ENCODE measurements around the gene FADS6.

DNA sequence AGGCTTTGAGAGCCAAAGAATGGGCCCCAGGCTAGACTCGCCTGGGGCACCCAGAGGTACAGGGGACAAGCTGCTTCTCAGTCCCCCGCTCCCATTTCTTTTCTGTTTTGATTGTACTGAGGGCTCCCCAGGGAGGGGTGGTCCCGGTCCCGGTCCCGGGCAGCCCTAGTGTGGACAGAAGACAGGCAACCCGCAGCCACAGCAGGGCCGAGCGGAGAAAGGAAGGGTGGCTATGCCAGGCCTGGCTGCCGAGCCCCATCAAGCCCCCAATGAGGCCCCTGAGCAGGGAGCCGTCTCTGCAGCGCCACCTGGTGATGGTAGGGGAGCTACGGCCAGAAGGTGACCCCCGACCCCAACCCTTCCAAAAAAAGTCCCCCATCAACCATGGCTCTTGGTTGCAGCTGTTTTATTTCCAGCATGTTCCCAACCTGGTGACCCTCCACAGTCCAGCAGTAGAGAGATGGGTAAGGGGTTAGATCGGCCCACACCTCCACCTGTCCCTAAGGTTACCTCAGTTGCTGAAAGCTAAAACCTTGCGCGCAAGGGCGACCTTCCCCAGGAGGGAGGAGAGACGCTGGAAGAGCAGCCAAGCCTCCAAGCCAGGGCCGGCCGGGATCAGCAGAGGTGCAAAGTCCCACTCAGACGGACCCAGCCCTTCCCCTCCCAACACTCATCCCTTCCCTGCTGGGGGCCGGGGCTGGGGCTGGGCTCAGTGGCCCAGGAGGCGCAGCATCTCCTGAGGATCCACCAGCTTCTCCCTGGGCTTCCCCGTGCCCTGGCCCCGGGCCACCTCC is 31.1 kb downstream of the FADS6 start:
- TF ChIP-seq, protein P1, sequence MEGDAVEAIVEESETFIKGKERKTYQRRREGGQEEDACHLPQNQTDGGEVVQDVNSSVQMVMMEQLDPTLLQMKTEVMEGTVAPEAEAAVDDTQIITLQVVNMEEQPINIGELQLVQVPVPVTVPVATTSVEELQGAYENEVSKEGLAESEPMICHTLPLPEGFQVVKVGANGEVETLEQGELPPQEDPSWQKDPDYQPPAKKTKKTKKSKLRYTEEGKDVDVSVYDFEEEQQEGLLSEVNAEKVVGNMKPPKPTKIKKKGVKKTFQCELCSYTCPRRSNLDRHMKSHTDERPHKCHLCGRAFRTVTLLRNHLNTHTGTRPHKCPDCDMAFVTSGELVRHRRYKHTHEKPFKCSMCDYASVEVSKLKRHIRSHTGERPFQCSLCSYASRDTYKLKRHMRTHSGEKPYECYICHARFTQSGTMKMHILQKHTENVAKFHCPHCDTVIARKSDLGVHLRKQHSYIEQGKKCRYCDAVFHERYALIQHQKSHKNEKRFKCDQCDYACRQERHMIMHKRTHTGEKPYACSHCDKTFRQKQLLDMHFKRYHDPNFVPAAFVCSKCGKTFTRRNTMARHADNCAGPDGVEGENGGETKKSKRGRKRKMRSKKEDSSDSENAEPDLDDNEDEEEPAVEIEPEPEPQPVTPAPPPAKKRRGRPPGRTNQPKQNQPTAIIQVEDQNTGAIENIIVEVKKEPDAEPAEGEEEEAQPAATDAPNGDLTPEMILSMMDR (IDR thresholded peaks at IDR 0.05), result peak in 5 of 6 experiments; percentile 27 to 67 (median 60)
- TF ChIP-seq POLR2A (IDR thresholded peaks at IDR 0.05), result no peak
